Chondrocyte (in vitro differentiated cells): Measurements from ENCODE around the gene ATP4A. TPM values are rescaled to one million over a fixed set of nuclear protein-coding genes. Genes with fewer than 3 reads are reported as not detected.

Source experiments
- DNase-seq: peaks from one replicate; pipeline ENCODE4 v3.0.0; 2021; ENCODE audit warnings: mixed read lengths, low spot score
- H3K27ac Mint-ChIP-seq: one replicate; pipeline ENCODE4 v1.8.0; 2021; ENCODE audit warnings: mild to moderate bottlenecking, moderate library complexity, mixed read lengths; ENCODE audit not compliant: unreplicated experiment
- H3K27me3 Mint-ChIP-seq: 2 replicates; pipeline ENCODE4 v1.8.0; 2021; ENCODE audit warnings: low read depth, mixed read lengths
- H3K36me3 Mint-ChIP-seq: 2 replicates; pipeline ENCODE4 v1.8.0; 2021; ENCODE audit warnings: low read depth, mixed read lengths
- H3K4me1 Mint-ChIP-seq: 2 replicates; pipeline ENCODE4 v1.8.0; 2021; ENCODE audit warnings: low read depth, mild to moderate bottlenecking, mixed read lengths
- H3K4me3 Mint-ChIP-seq: one replicate; pipeline ENCODE4 v1.8.0; 2021; ENCODE audit warnings: mild to moderate bottlenecking, moderate library complexity, mixed read lengths; ENCODE audit not compliant: unreplicated experiment
- H3K9me3 Mint-ChIP-seq: 2 replicates; pipeline ENCODE4 v1.8.0; 2021; ENCODE audit warnings: low read depth, mixed read lengths
- CTCF ChIP-seq: fragments of 200-600 bp; sonication (generic); IDR thresholded peaks from 2 replicates; pipeline ENCODE4 v1.5.0; 2021; ENCODE audit warnings: antibody characterized with exemption, mild to moderate bottlenecking, moderate library complexity
- total RNA-seq: library from RNA; stranded (reverse); gene quantifications from 3 replicates; pipeline ENCODE4 v1.2.1, GENCODE V29; 2021

Gene ATP4A
- total RNA-seq, 1 donor from 2014 or later, result not detected

DNA sequence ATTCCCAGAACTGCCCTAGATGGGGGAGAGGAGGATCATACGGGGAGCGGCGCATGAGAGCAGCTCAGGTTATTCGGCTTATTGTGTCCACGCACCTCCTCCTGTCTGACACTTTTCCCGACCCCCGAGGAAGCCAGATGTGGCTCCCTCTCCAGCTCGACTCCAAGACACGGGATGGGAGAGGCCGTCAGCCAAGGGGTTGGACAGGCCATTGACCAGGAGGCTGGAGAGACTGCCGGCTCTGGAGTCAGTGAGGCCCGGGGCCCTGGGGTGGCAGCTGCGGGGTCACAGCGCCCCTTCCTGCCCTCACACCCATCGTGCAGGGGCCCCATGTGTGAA is 52.9 kb downstream of the ATP4A start:
- TF ChIP-seq CTCF, result no peak
- Mint-ChIP-seq H3K4me1 (peaks cover 17% of the 10 kb centered on the region), H3K36me3 (no peaks in the 10 kb centered on the region), H3K27ac (no peak overlapping the region), H3K27me3 (peaks cover 62% of the 10 kb centered on the region), H3K4me3 (no peak overlapping the region), H3K9me3 (no peaks in the 10 kb centered on the region)
- DNase-seq, result no peak

GRCh38 chr19:35509861-35510625 is 53.4 kb downstream of the ATP4A start:
- Mint-ChIP-seq H3K36me3 (no peaks in the 10 kb centered on the region), H3K4me1 (peaks cover 17% of the 10 kb centered on the region), H3K4me3 (peak overlapping the region; percentile 65), H3K27ac (no peak overlapping the region), H3K9me3 (no peaks in the 10 kb centered on the region), H3K27me3 (peaks cover 68% of the 10 kb centered on the region)
- no peak for DNase-seq
- peak; percentile 98 for TF ChIP-seq CTCF

DNA sequence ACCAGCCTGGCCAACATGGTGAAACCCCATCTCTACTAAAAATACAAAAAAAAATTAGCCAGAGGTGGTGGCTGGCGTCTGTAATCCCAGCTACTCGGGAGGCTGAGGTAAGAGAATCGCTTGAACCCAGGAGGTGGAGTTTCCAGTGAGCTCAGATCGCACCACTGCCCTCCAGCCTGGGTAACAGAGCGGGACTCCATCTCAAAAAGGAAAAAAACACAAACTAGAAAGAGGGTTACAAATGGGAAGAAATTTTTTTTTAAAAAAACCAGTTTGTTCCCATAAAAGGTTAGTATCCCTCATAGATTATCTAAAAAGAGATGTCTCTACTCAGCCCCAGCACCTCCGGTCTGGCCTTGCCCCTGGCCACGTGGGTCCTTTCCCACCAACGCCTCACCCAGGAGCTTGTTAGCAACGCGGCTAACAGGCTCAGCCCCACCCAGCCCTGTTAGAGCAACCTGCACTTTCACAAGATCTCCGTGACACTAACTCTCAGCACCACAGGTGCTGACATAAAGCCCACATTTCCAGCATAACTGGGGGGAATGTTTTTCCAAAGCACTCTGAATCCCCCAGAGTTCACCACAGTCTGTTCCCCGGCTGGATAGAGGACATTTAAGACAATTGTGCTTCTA is 54.3 kb downstream of the ATP4A start:
- peaks cover 14% of the 10 kb centered on the region for H3K4me1 Mint-ChIP-seq
- peaks cover 73% of the 10 kb centered on the region for H3K27me3 Mint-ChIP-seq
- no peak overlapping the region for H3K4me3 Mint-ChIP-seq
- no peak overlapping the region for H3K27ac Mint-ChIP-seq
- H3K36me3 Mint-ChIP-seq, result no peaks in the 10 kb centered on the region
- no peak for DNase-seq
- TF ChIP-seq CTCF, result no peak
- H3K9me3 Mint-ChIP-seq, result no peaks in the 10 kb centered on the region

DNA sequence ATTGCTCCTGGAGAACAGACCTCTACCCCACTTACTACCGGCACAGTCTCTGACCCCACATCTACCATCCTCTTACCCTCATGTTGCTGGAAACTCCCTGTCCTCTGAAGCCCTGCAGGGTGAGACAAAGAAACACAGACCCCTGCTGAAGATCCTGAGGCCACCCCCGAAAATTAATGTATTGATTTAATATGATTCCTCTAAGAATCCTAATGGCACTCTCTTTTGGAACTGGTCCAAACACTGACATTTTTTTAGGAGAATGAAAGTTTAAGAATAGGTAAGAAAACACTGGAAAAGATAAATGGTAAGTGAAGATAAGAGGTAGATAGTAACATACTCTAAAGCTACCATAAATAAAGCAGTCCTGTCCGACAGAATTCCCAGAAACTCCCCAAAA is 55.3 kb downstream of the ATP4A start:
- Mint-ChIP-seq H3K27ac (no peak overlapping the region), H3K4me1 (peaks cover 14% of the 10 kb centered on the region), H3K36me3 (no peaks in the 10 kb centered on the region), H3K27me3 (peaks cover 74% of the 10 kb centered on the region), H3K4me3 (no peak overlapping the region), H3K9me3 (no peaks in the 10 kb centered on the region)
- DNase-seq, result no peak
- no peak for TF ChIP-seq CTCF

GRCh38 chr19:35507561-35507960 is 55.9 kb downstream of the ATP4A start:
- H3K9me3 Mint-ChIP-seq, result no peaks in the 10 kb centered on the region
- H3K4me1 Mint-ChIP-seq, result peaks cover 14% of the 10 kb centered on the region
- no peak for DNase-seq
- peaks cover 76% of the 10 kb centered on the region for H3K27me3 Mint-ChIP-seq
- no peak for TF ChIP-seq CTCF
- H3K36me3 Mint-ChIP-seq, result no peaks in the 10 kb centered on the region
- H3K4me3 Mint-ChIP-seq, result no peak overlapping the region
- no peak overlapping the region for H3K27ac Mint-ChIP-seq
